Measurements from ENCODE around the gene NPIPA7.
"Not testable (repeated sequence)": the region's sequence is repeated elsewhere in the genome, so short reads cannot be mapped to it uniquely, and the experiment has no call there.

NPIPA7 gene

GRCh38 chr16:16369081-16369856 is 9.7 kb upstream of the NPIPA7 start:
- not testable (repeated sequence) for H3K27ac ChIP-seq (ENCODE audit: low read depth, low read length); H3K4me1 ChIP-seq (ENCODE audit: control insufficient read depth, insufficient read depth, low read length); H3K9ac ChIP-seq (ENCODE audit: low read depth, low read length); H3K36me3 ChIP-seq (ENCODE audit: control insufficient read depth, insufficient read depth, low read length); H3K27me3 ChIP-seq (ENCODE audit: control insufficient read depth, insufficient read depth, low read length); H3K4me3 ChIP-seq (ENCODE audit: low read depth, low read length); H3K9me3 ChIP-seq (ENCODE audit: control insufficient read depth, insufficient read depth, low read length)

GRCh38 chr16:16371136-16371735 is 7.7 kb upstream of the NPIPA7 start:
- not testable (repeated sequence) for H3K27me3 ChIP-seq (ENCODE audit: control insufficient read depth, insufficient read depth, low read length); H3K9me3 ChIP-seq (ENCODE audit: control insufficient read depth, insufficient read depth, low read length); H3K9ac ChIP-seq (ENCODE audit: low read depth, low read length); H3K36me3 ChIP-seq (ENCODE audit: control insufficient read depth, insufficient read depth, low read length); H3K4me3 ChIP-seq (ENCODE audit: low read depth, low read length); H3K27ac ChIP-seq (ENCODE audit: low read depth, low read length); H3K4me1 ChIP-seq (ENCODE audit: control insufficient read depth, insufficient read depth, low read length)

- H3K9ac ChIP-seq (ENCODE audit: low read depth, low read length); H3K27ac ChIP-seq (ENCODE audit: low read depth, low read length); H3K4me3 ChIP-seq (ENCODE audit: low read depth, low read length); H3K9me3 ChIP-seq (ENCODE audit: control insufficient read depth, insufficient read depth, low read length); H3K36me3 ChIP-seq (ENCODE audit: control insufficient read depth, insufficient read depth, low read length); H3K4me1 ChIP-seq (ENCODE audit: control insufficient read depth, insufficient read depth, low read length); H3K27me3 ChIP-seq (ENCODE audit: control insufficient read depth, insufficient read depth, low read length): not testable (repeated sequence)
These were observed 4.7 kb upstream of the NPIPA7 start for GRCh38 chr16:16374192-16374591.

GRCh38 chr16:16399685-16400084 is 20.7 kb downstream of the NPIPA7 start:
- H3K27me3 ChIP-seq (ENCODE audit: control insufficient read depth, insufficient read depth, low read length); H3K9ac ChIP-seq (ENCODE audit: low read depth, low read length); H3K4me3 ChIP-seq (ENCODE audit: low read depth, low read length); H3K9me3 ChIP-seq (ENCODE audit: control insufficient read depth, insufficient read depth, low read length); H3K4me1 ChIP-seq (ENCODE audit: control insufficient read depth, insufficient read depth, low read length); H3K36me3 ChIP-seq (ENCODE audit: control insufficient read depth, insufficient read depth, low read length); H3K27ac ChIP-seq (ENCODE audit: low read depth, low read length): not testable (repeated sequence)

GRCh38 chr16:16402333-16402732 is 23.4 kb downstream of the NPIPA7 start:
- not testable (repeated sequence) for H3K4me1 ChIP-seq (ENCODE audit: control insufficient read depth, insufficient read depth, low read length); H3K27me3 ChIP-seq (ENCODE audit: control insufficient read depth, insufficient read depth, low read length); H3K9ac ChIP-seq (ENCODE audit: low read depth, low read length); H3K27ac ChIP-seq (ENCODE audit: low read depth, low read length); H3K4me3 ChIP-seq (ENCODE audit: low read depth, low read length); H3K9me3 ChIP-seq (ENCODE audit: control insufficient read depth, insufficient read depth, low read length); H3K36me3 ChIP-seq (ENCODE audit: control insufficient read depth, insufficient read depth, low read length)

GRCh38 chr16:16404283-16404682 is 25.3 kb downstream of the NPIPA7 start:
- H3K27me3 ChIP-seq (ENCODE audit: control insufficient read depth, insufficient read depth, low read length); H3K9me3 ChIP-seq (ENCODE audit: control insufficient read depth, insufficient read depth, low read length); H3K27ac ChIP-seq (ENCODE audit: low read depth, low read length); H3K4me1 ChIP-seq (ENCODE audit: control insufficient read depth, insufficient read depth, low read length); H3K9ac ChIP-seq (ENCODE audit: low read depth, low read length); H3K36me3 ChIP-seq (ENCODE audit: control insufficient read depth, insufficient read depth, low read length); H3K4me3 ChIP-seq (ENCODE audit: low read depth, low read length): not testable (repeated sequence)

- not testable (repeated sequence) for H3K4me3 ChIP-seq (ENCODE audit: low read depth, low read length); H3K9ac ChIP-seq (ENCODE audit: low read depth, low read length); H3K9me3 ChIP-seq (ENCODE audit: control insufficient read depth, insufficient read depth, low read length); H3K4me1 ChIP-seq (ENCODE audit: control insufficient read depth, insufficient read depth, low read length); H3K27me3 ChIP-seq (ENCODE audit: control insufficient read depth, insufficient read depth, low read length); H3K27ac ChIP-seq (ENCODE audit: low read depth, low read length); H3K36me3 ChIP-seq (ENCODE audit: control insufficient read depth, insufficient read depth, low read length)
These were observed 26.5 kb downstream of the NPIPA7 start for GRCh38 chr16:16405421-16405820.

GRCh38 chr16:16408430-16408829 is 29.5 kb downstream of the NPIPA7 start:
- H3K9me3 ChIP-seq (ENCODE audit: control insufficient read depth, insufficient read depth, low read length); H3K4me3 ChIP-seq (ENCODE audit: low read depth, low read length); H3K9ac ChIP-seq (ENCODE audit: low read depth, low read length); H3K36me3 ChIP-seq (ENCODE audit: control insufficient read depth, insufficient read depth, low read length); H3K4me1 ChIP-seq (ENCODE audit: control insufficient read depth, insufficient read depth, low read length); H3K27ac ChIP-seq (ENCODE audit: low read depth, low read length); H3K27me3 ChIP-seq (ENCODE audit: control insufficient read depth, insufficient read depth, low read length): not testable (repeated sequence)

- not testable (repeated sequence) for H3K9me3 ChIP-seq (ENCODE audit: control insufficient read depth, insufficient read depth, low read length); H3K36me3 ChIP-seq (ENCODE audit: control insufficient read depth, insufficient read depth, low read length); H3K27ac ChIP-seq (ENCODE audit: low read depth, low read length); H3K27me3 ChIP-seq (ENCODE audit: control insufficient read depth, insufficient read depth, low read length); H3K4me3 ChIP-seq (ENCODE audit: low read depth, low read length); H3K4me1 ChIP-seq (ENCODE audit: control insufficient read depth, insufficient read depth, low read length); H3K9ac ChIP-seq (ENCODE audit: low read depth, low read length)
These were observed 34.8 kb downstream of the NPIPA7 start for GRCh38 chr16:16413773-16414172.

- not testable (repeated sequence) for H3K9ac ChIP-seq (ENCODE audit: low read depth, low read length)
These were observed 38.1 kb downstream of the NPIPA7 start for GRCh38 chr16:16417071-16417470.

GRCh38 chr16:16417914-16418544 is 39.1 kb downstream of the NPIPA7 start:
- H3K9me3 ChIP-seq (ENCODE audit: control insufficient read depth, insufficient read depth, low read length); H3K4me3 ChIP-seq (ENCODE audit: low read depth, low read length); H3K36me3 ChIP-seq (ENCODE audit: control insufficient read depth, insufficient read depth, low read length); H3K4me1 ChIP-seq (ENCODE audit: control insufficient read depth, insufficient read depth, low read length); H3K27ac ChIP-seq (ENCODE audit: low read depth, low read length); H3K27me3 ChIP-seq (ENCODE audit: control insufficient read depth, insufficient read depth, low read length); H3K9ac ChIP-seq (ENCODE audit: low read depth, low read length): not testable (repeated sequence)

More at GRCh38 chr16:16417071-16417470, 38.1 kb downstream of the NPIPA7 start:
- not testable (repeated sequence) for H3K4me1 ChIP-seq (ENCODE audit: control insufficient read depth, insufficient read depth, low read length); H3K36me3 ChIP-seq (ENCODE audit: control insufficient read depth, insufficient read depth, low read length); H3K27ac ChIP-seq (ENCODE audit: low read depth, low read length); H3K9me3 ChIP-seq (ENCODE audit: control insufficient read depth, insufficient read depth, low read length); H3K4me3 ChIP-seq (ENCODE audit: low read depth, low read length); H3K27me3 ChIP-seq (ENCODE audit: control insufficient read depth, insufficient read depth, low read length)

All from HUES48 (cell line).